Amygdala (tissue), 56 donors: ENCODE measurements around the gene SRSF11.
"Not testable (repeated sequence)": the region's sequence is repeated elsewhere in the genome, so short reads cannot be mapped to it uniquely, and the experiment has no call there.

Experiments
- DNase-seq, 56 donors: peaks; one replicate each; lab custom pipeline; 2025; lab: John Stamatoyannopoulos, UW

The SRSF11 gene, protein sequence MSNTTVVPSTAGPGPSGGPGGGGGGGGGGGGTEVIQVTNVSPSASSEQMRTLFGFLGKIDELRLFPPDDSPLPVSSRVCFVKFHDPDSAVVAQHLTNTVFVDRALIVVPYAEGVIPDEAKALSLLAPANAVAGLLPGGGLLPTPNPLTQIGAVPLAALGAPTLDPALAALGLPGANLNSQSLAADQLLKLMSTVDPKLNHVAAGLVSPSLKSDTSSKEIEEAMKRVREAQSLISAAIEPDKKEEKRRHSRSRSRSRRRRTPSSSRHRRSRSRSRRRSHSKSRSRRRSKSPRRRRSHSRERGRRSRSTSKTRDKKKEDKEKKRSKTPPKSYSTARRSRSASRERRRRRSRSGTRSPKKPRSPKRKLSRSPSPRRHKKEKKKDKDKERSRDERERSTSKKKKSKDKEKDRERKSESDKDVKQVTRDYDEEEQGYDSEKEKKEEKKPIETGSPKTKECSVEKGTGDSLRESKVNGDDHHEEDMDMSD

DNA sequence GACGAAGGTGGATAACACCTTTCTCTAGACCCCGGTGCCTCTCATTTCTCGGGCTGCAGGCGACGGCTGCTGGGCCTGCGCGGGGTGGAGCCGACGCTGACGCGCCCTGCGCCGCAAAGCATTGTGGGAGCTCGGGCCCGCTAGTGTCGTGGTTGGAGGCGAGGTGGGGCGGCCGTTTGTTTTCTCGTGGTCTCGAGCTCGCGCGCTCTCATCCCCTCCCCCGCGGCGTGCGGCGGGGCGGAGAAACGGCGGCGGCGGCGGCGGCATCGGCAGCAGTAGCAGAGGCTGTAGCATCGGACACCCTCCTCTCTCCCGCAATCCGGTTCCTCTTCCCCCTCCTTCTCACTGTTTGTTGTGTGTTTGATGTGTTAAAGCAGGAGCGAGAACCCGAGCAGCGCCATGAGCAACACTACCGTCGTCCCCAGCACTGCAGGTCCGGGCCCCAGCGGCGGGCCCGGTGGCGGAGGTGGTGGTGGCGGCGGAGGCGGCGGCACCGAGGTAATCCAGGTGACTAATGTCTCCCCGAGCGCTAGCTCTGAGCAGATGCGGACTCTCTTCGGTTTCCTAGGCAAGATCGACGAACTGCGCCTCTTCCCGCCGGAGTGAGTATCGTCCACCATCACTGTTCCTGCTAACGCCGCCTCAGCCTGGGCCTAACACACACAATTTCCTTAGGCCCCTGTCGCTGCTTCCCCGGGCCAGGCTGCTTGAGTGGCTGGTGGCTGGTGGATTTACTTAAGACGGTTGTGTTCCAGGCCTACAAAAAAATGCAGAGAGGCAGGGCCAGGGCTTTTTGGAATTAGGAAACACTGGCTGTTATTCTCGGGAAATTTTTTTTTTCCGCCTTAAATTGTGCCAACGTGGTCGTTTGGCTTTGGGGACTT lies at the start of gene SRSF11:
TSS of gene SRSF11 (plus strand) at position 143 of the 884 bp plus-strand sequence. CDS start at position 400, 257 bp downstream.
- DNase-seq, result peak; percentile 56 to 97 (median 90)

GRCh38 chr1:70171512-70171911 lies 49.7 kb upstream of the SRSF11 start:
- no peak for DNase-seq

GRCh38 chr1:70185181-70185580 lies 36.0 kb upstream of the SRSF11 start:
- not testable (repeated sequence) for DNase-seq

DNA sequence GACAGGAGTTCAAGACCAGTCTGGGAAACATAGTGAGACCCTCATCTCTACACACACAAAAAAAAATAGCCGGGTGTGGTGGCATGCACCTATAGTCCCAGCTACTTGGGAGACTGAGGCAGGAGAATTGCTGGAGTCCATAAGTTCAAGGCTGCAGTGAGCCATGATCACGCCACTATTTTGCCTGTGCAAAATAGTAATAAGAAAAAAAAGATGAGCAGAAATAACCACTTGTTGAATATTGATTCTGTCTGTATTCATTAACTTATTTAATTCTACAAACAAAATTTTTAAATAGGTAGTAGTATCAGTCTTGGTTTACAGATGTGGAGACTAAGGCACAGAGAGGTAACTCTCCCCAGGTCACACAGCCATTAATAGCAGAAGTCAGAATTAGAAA lies 32.7 kb upstream of the SRSF11 start:
- no peak for DNase-seq

DNA sequence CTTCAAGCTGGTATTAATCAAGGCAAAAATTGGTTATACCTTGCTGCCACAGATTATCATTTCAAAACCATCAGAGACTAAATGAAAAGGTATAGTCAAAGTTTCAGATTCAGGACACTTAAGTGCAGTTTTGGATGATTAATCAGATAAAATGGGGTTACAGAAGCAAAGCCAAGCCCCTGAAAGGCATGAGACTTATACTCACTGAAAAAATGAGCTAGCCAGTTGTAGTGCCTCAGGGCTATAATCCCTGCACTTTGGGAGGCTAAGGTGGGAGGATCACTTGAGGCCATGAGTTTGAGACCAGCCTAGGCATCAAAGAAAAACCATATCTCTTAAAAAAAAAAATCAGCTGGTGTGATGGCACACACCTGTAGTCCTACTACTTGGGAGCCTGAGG lies 31.0 kb upstream of the SRSF11 start:
- DNase-seq, result no peak

DNA sequence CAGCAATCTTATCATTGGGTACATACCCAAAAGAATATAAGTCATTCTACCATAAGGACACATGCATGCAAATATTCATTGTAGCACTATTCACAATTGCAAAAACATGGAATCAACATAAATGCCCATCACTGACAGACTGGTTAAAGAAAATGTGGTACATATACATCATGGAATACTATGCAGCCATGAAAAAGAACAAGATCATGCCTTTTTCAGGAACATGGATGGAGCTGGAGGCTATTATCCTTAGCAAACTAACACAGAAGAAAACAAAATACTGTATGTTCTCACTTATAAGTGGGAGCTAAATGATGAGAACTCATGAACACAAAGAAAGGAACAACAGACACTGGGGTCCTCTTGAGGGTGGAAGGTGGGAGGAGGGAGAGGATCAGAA lies 28.7 kb upstream of the SRSF11 start:
- DNase-seq, result not testable (repeated sequence)

DNA sequence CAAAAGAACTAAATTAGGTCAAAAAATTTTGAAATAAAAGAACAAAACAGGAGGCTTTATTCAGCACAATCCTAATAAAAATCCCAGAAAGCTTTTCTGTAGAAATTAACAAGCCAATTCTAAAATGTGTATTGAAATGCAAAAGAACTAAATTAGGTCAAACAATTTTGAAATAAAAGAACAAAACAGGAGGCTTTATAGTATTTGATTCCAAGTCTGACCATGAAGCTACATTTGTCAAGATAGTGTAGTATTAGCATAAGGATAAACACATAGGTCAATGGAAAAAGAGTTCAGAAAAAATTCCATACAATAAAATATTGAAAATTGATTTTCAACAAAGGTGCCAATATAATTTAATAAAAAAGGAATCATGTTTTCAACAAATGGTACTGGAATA lies 26.6 kb upstream of the SRSF11 start:
- DNase-seq, result no peak

- no peak for DNase-seq
These were observed 25.8 kb upstream of the SRSF11 start for GRCh38 chr1:70195342-70195741.

DNA sequence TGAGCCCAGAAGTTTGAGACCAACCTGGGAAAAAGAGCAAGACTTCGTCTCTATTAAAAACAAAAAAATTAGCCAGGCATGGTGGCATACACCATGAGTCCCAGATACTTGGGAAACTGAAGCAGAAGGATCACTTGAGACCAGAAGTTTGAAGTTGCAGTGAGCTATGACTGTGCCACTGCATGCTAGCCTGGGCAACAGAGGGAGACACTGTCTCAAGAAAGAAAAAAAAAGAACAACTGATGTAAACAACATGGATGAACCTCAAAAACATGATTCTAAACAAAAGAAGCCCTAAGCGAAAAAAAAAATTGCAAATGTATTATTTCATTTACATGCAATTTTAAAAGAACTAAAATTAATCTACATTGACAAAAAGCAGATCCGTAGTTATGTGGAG lies 24.8 kb upstream of the SRSF11 start:
- DNase-seq, result no peak

GRCh38 chr1:70200065-70200464 lies 21.1 kb upstream of the SRSF11 start:
- DNase-seq, result no peak

- no peak for DNase-seq
These were observed 18.9 kb upstream of the SRSF11 start for GRCh38 chr1:70202173-70202758.

GRCh38 chr1:70204139-70204538 lies 17.0 kb upstream of the SRSF11 start:
- no peak for DNase-seq

DNA sequence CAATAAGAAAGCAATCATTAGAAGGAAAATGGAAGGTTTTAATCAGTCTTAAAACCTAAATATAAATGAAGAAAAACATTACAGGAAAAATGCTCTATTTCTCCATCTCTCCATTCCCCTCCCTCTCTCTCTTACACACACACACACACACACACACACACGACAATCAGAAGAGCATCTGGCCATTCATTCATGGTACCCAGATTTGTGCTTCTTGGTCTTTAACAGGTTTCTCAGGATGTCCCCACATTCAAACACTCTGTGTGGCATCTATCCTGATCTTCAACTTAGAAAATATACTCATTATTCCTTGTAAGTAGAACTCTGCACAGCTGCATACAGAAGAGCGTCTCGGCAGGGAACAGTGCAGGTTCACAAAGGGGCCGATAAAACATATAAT lies 16.6 kb upstream of the SRSF11 start:
- DNase-seq, result no peak

GRCh38 chr1:70205071-70205433 lies 16.1 kb upstream of the SRSF11 start:
- DNase-seq, result peak in 1 of 56 donors; percentile 42

DNA sequence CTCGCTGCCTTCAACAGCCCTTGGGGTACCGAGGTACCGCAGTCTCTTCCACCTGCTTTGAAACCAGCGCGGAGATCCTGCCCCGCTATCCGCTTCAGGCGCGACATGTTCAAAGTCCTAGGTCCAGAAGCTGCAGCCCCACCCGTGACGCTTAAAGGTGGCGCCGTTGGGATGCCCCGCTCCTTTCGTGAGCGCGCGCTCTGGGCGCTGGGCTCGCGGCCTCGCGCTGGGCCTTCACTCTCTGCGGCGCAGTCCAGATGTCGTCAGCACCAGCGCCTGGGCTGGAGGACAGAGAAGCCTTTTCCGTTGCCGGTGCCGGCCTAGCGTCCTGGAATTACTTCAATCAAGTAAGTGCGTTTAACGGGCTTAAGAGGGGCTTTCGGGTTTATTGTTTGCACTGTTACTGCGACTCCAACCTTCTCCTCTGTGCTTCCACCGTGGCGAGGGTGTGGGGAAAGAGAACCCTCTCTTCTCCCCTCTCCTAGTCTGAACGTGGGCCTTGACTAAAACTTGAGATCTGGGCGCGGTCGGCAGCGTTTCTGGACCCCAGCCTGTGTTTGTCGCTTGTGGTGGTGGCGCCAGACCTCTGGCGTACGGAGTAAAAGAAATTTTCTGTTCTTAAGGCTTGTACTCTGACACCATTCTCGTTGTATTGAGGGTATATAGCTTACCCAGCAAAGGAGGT lies 15.6 kb upstream of the SRSF11 start, which contains the start of gene LRRC40:
TSS of gene LRRC40 (minus strand) at position 146 of the 685 bp plus-strand sequence. CDS start at position 107, 39 bp downstream.
- DNase-seq, result peak; percentile 57 to 98 (median 91)

DNA sequence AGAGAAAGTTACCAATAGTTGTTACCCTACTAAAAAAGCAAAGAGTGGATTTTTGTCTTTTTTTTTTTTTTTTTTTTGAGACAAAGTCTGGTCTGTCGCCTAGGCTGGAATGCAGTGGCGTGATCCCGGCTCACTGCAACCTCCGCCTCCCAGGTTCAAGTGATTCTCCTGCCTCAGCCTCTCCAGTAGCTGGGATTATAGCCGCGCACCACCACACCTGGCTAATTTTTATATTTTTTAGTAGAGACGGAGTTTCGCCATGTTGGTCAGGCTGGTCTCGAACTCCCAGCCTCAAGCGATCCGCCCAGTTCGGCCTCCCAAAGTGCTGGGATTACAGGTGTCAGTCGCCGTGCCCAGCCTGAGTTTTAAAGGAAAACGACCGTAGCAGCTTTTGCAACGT lies 14.3 kb upstream of the SRSF11 start:
- DNase-seq, result not testable (repeated sequence)

DNA sequence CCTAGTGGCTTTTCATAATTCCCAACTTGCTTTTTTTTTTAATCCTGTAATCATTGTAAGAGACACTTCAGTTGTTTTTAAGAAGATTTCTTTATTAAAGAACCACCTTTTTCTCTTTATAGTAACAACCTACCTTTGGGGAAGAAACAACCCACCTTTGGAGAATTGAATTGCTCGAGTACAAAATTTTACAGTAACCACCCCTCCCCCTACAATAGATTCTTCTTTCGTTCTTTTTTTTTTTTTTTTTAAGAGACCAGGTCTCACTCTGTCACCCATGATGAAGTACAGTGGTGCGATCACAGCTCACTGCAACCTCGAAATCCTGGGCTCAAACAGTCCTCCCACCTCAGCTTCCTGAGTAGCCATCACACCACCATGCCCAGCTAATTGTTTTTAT lies 13.7 kb upstream of the SRSF11 start:
- DNase-seq, result no peak

- no peak for DNase-seq
These were observed 12.9 kb upstream of the SRSF11 start for GRCh38 chr1:70208292-70208691.

DNA sequence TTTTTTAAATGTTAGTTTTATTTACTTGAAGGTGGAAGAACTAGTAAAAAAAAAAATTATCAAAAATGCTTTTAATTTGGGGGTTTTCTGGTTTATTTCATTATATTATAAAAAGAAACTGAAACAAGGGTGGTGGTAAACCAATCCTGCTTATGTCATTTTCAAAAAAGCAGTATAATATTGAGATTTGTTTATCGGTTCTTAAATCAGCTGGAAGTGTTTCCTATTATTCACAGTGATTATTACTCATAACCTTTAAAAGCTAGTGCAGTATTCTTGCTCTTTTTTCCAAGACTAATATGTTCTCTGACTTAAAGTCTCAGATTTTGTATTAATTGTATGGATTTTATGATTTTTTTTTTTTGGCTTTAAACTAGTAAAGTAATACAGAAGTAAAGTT lies 10.4 kb upstream of the SRSF11 start:
- DNase-seq, result no peak

DNA sequence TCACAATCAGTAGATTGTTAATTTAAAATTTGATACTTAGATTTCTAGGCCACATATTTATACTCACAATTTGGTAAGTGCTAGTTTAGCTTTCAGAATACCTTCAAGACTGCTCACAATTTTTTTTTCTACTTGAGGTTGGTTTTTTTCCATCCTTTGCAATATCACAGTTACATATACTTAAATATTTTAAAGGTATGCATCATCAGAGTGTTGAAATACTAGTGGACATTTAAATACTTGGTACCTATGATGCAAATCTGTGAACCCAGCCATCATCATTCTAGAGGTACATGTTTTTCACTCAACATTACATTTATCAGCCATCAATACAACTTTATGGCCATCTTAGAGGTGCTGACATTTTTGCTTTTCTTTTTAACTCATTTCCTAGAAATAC lies 9.6 kb upstream of the SRSF11 start:
- DNase-seq, result no peak
